ENCODE measurements around the gene TBX1. TPM values are rescaled to one million over a fixed set of nuclear protein-coding genes. Genes with fewer than 3 reads are reported as not detected.

The TBX1 gene
- total and polyA plus RNA-seq, 2 experiments from 2014 or later: 0.07 TPM; not detected in 1

DNA sequence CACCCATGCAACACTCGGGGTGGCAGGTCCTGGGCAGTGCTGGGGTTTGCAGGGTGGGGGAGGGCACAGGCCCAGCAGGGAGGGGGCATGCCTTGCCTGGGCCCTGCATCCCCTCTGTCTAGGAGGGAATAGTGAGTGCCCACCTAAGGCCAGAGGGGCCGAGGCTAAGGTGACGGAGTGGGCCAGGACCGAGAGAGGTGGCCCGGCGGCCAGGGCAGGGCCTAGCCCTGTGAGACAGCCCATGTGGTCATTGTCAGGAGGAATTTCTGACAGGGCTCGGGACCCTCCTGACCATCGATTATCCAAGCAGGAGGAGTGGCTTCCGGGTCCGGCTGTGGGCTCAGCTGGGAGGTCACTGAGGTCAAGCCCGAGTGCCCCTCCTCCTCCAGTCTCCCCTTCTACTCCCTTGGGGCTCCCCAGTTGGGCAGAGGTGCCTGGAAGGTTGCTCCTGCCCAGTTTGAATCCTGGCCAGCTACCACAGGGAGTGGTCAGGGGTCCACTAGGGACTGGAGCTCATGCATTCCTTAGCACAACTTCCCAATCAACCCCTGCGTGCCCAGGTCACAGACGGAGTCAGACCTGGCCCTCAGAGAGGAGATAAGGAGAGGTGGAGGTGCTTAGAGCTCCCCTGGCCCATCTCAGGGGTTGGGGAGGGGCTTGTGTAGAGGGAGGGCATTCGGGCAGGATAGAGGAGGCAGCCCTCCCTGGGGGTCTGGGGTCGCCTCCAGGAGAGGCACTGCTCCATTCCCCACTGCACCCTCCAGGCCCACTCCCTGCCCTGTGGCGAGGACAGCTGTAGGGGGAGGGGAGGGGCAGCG lies 22.5 kb upstream of the TBX1 start:
- no peaks in the 10 kb centered on the region for H3K4me1 ChIP-seq (ENCODE audit: insufficient read depth)
- TF ChIP-seq EZH2 (IDR thresholded peaks at IDR 0.05; ENCODE audit: borderline replicate concordance): no peak
- TF ChIP-seq, protein P1, sequence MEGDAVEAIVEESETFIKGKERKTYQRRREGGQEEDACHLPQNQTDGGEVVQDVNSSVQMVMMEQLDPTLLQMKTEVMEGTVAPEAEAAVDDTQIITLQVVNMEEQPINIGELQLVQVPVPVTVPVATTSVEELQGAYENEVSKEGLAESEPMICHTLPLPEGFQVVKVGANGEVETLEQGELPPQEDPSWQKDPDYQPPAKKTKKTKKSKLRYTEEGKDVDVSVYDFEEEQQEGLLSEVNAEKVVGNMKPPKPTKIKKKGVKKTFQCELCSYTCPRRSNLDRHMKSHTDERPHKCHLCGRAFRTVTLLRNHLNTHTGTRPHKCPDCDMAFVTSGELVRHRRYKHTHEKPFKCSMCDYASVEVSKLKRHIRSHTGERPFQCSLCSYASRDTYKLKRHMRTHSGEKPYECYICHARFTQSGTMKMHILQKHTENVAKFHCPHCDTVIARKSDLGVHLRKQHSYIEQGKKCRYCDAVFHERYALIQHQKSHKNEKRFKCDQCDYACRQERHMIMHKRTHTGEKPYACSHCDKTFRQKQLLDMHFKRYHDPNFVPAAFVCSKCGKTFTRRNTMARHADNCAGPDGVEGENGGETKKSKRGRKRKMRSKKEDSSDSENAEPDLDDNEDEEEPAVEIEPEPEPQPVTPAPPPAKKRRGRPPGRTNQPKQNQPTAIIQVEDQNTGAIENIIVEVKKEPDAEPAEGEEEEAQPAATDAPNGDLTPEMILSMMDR (IDR thresholded peaks at IDR 0.05; ENCODE audit: poor library complexity): no peak
- no peak for TF ChIP-seq EZH2phosphoT487 (IDR thresholded peaks at IDR 0.05; ENCODE audit: low read depth, severe bottlenecking, unreplicated experiment)
- no peaks in the 10 kb centered on the region for H3K36me3 ChIP-seq (replicated peaks; ENCODE audit: insufficient read depth, low read depth)
- H3K27ac ChIP-seq: no peak overlapping the region
- no peaks in the 10 kb centered on the region for H3K27me3 ChIP-seq
- H3K4me2 ChIP-seq: no peak overlapping the region
- H3K4me3 ChIP-seq: no peak overlapping the region
- 79% methylated on average over 16 of the region's 17 CpGs for WGBS (ENCODE audit: low lambda C conversion rate, missing lambda C conversion rate)
- no peaks in the 10 kb centered on the region for H3K9me3 ChIP-seq (ENCODE audit: low read depth)
- no peak for DNase-seq (ENCODE audit: low spot score)
- H4K20me1 ChIP-seq (ENCODE audit: insufficient read depth, poor library complexity, severe bottlenecking): no peaks in the 10 kb centered on the region
- no peaks in the 10 kb centered on the region for H3K9me2 ChIP-seq (replicated peaks; ENCODE audit: insufficient read depth)
- H3K79me2 ChIP-seq: no peaks in the 10 kb centered on the region
- H2AFZ ChIP-seq: no peak overlapping the region

DNA sequence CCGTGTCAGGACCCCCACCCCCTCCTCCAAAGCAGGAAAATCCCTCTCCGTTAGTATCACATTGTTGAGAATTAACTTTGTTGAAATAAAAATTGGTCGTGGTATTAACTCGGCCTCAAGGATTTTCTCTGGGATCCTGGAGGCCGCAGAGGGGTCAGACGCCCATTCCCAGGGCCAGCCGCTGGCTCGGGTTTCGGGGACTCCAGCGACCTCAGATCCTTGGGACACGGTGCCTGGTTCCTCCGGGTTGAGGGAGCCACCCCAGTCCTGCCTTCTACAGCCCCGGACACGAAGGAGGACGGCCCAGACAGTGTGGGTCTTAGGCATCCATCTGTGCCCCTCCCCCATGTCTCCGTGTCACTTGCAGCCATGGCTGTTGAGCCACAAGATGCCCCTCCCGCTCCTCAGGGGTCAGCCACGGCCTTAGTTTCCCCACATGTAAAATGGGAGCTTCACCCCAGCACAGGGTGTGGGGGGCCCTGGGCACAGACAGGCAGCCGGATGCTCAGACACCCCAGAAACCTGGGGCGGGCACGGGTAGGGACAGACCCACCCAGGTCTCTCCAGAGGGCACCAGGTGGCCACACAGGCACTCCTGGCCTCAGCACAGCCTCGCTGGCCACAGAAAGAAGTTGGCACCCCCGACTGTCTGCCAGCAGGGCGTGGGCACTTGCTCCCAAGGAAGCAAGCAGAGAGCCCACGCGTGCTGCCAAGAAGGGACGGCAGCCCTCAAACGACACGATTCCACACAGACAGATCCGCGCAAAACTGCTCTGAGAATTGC lies 21.7 kb upstream of the TBX1 start:
- H3K4me2 ChIP-seq: no peak overlapping the region
- TF ChIP-seq EZH2 (IDR thresholded peaks at IDR 0.05; ENCODE audit: borderline replicate concordance) (no peak), EZH2phosphoT487 (IDR thresholded peaks at IDR 0.05; ENCODE audit: low read depth, severe bottlenecking, unreplicated experiment) (no peak)
- TF ChIP-seq, protein P1 (IDR thresholded peaks at IDR 0.05; ENCODE audit: poor library complexity): no peak
- H3K4me1 ChIP-seq (ENCODE audit: insufficient read depth): no peaks in the 10 kb centered on the region
- H3K27me3 ChIP-seq: no peaks in the 10 kb centered on the region
- H3K9me3 ChIP-seq (ENCODE audit: low read depth): no peaks in the 10 kb centered on the region
- no peaks in the 10 kb centered on the region for H3K36me3 ChIP-seq (replicated peaks; ENCODE audit: insufficient read depth, low read depth)
- no peaks in the 10 kb centered on the region for H4K20me1 ChIP-seq (ENCODE audit: insufficient read depth, poor library complexity, severe bottlenecking)
- WGBS (ENCODE audit: low lambda C conversion rate, missing lambda C conversion rate): 77% methylated on average over 30 of the region's 31 CpGs
- no peak overlapping the region for H3K4me3 ChIP-seq
- no peak overlapping the region for H3K27ac ChIP-seq
- no peaks in the 10 kb centered on the region for H3K9me2 ChIP-seq (replicated peaks; ENCODE audit: insufficient read depth)
- DNase-seq (ENCODE audit: low spot score): no peak
- H3K79me2 ChIP-seq: no peaks in the 10 kb centered on the region
- no peak overlapping the region for H2AFZ ChIP-seq

DNA sequence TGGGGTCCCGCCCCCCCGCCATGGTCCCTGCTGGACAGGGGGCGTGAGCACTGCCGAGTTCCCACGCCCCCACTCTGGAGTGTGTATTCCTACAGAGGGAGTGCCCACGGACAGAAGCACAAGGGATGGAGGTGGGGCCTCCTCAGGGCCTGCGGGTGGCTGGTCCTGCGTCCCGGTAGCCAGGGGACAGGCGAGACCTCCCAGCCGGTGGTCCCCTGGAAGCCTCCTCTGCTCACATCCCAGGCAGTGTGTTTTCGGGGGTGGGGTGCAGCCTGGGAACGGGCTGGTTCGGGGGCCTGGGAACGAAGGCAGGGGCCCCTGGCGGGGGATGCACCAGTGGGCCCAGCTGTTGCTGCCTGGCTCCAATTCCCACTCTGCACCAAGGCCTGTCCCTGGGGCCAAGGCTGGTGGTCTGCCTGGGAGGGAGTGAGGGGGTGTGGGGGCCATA lies 21.1 kb upstream of the TBX1 start:
- Histone ChIP-seq H3K4me1 (ENCODE audit: insufficient read depth) (no peaks in the 10 kb centered on the region), H3K27me3 (no peaks in the 10 kb centered on the region), H3K9me3 (ENCODE audit: low read depth) (no peaks in the 10 kb centered on the region), H3K79me2 (no peaks in the 10 kb centered on the region), H3K4me3 (no peak overlapping the region), H4K20me1 (ENCODE audit: insufficient read depth, poor library complexity, severe bottlenecking) (no peaks in the 10 kb centered on the region), H3K4me2 (no peak overlapping the region), H2AFZ (no peak overlapping the region), H3K9me2 (replicated peaks; ENCODE audit: insufficient read depth) (no peaks in the 10 kb centered on the region), H3K27ac (no peak overlapping the region), H3K36me3 (replicated peaks; ENCODE audit: insufficient read depth, low read depth) (no peaks in the 10 kb centered on the region)
- no peak for DNase-seq (ENCODE audit: low spot score)
- TF ChIP-seq EZH2phosphoT487 (IDR thresholded peaks at IDR 0.05; ENCODE audit: low read depth, severe bottlenecking, unreplicated experiment) (no peak), EZH2 (IDR thresholded peaks at IDR 0.05; ENCODE audit: borderline replicate concordance) (no peak)
- TF ChIP-seq, protein P1 (IDR thresholded peaks at IDR 0.05; ENCODE audit: poor library complexity): no peak
- WGBS (ENCODE audit: low lambda C conversion rate, missing lambda C conversion rate): 82% methylated on average over 16 of the region's 16 CpGs

Data from hepatocyte (in vitro differentiated cells).